ENCODE results near the gene IRAK1.

DNA sequence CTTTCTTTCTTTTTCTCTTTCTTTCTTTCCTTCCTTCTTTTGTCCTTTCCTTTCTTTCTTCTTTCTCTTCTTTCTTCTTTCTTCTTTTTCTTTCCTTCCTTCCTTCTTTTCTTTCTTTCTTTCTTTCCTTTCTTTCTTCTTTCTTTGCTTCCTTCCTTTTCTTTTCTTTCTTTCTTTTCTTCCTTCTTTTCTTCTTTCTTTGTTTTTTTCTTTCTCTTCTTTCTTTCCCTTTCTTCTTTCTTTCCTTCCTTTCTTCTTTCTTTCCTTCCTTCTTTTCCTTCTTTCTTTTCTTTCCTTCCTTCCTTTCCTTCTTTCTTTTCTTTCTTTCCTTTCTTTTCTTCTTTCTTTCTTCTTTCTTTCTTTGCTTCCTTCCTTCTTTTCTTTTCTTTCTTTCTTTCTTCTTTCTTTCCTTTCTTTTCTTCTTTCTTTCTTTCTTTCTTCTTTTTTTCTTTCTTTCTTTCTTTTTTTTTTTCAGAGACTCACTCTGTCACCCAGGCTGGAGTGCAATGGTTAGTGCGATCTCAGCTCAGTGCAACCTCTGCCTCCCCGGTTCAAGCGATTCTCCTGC lies 28.6 kb downstream of the IRAK1 start:
- TF ChIP-seq, protein P1, sequence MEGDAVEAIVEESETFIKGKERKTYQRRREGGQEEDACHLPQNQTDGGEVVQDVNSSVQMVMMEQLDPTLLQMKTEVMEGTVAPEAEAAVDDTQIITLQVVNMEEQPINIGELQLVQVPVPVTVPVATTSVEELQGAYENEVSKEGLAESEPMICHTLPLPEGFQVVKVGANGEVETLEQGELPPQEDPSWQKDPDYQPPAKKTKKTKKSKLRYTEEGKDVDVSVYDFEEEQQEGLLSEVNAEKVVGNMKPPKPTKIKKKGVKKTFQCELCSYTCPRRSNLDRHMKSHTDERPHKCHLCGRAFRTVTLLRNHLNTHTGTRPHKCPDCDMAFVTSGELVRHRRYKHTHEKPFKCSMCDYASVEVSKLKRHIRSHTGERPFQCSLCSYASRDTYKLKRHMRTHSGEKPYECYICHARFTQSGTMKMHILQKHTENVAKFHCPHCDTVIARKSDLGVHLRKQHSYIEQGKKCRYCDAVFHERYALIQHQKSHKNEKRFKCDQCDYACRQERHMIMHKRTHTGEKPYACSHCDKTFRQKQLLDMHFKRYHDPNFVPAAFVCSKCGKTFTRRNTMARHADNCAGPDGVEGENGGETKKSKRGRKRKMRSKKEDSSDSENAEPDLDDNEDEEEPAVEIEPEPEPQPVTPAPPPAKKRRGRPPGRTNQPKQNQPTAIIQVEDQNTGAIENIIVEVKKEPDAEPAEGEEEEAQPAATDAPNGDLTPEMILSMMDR (IDR thresholded peaks at IDR 0.05), result no peak
- no peak for TF ChIP-seq POLR2A (IDR thresholded peaks at IDR 0.05)
